Duodenal mucosa (tissue), 2 donors: ENCODE results near the gene NUP62.

ENCODE experiments used
- H3K27ac ChIP-seq: one replicate; pipeline ENCODE4 v1.7.0; 2013; ENCODE audit warnings: low read depth, low read length
- H3K27me3 ChIP-seq, 2 donors: one replicate each; pipeline ENCODE4 v1.7.0; 2013; ENCODE audit warnings: low read length in 2 of 2, control low read depth in 1 of 2; ENCODE audit not compliant: insufficient read depth in 2 of 2, control insufficient read depth in 1 of 2
- H3K36me3 ChIP-seq, 2 donors: one replicate each; pipeline ENCODE4 v1.7.0; 2013; ENCODE audit warnings: low read length in 2 of 2, control low read depth in 1 of 2; ENCODE audit not compliant: insufficient read depth in 2 of 2, control insufficient read depth in 1 of 2
- H3K4me1 ChIP-seq, 2 donors: one replicate each; pipeline ENCODE4 v1.7.0; 2013; ENCODE audit warnings: low read length in 2 of 2, control low read depth in 1 of 2; ENCODE audit not compliant: insufficient read depth in 2 of 2, control insufficient read depth in 1 of 2
- H3K4me3 ChIP-seq, 2 donors: one replicate each; pipeline ENCODE4 v1.7.0; 2013; ENCODE audit warnings: low read length in 2 of 2, low read depth in 1 of 2
- H3K9ac ChIP-seq, 2 donors: one replicate each; pipeline ENCODE4 v1.7.0; 2013; ENCODE audit warnings: low read length in 2 of 2, low read depth in 1 of 2
- H3K9me3 ChIP-seq, 2 donors: one replicate each; pipeline ENCODE4 v1.7.0; 2013; ENCODE audit warnings: low read length in 2 of 2, control low read depth in 1 of 2; ENCODE audit not compliant: control insufficient read depth in 1 of 2

Gene NUP62

DNA sequence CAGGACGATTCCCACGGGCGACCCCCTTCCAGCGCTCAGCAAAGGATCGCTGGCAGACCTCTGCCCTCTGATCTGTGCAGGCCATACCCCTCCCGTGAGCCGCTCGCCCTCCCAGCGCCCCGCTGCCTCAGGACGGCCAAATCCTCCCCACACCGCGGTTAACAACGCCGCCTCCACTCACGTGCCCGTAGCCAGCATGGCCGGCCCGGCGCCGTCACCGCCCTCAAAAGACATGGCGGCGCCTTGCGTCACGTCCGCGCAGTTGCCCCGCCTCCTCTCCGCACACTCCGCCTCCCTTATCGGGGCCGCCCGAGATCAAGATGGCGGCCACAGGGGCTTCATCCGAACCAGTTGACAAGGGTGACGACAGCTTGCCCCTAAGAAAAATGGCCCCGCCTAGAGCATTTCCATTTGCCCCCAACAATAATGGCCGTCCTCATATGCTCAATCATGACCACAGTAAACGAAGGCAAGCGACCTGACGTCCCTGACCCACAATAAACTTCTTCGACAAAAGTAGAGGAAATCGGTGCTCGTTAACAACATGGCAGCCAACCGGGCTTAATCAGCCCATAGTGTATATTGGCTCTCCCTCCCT lies 52.8 kb downstream of the NUP62 start:
- peaks cover 26 to 28% of the 10 kb centered on the region in 2 donors for H3K4me1 ChIP-seq
- peak overlapping the region; percentile 95 to 99 for H3K4me3 ChIP-seq
- peak overlapping the region; percentile 95 to 100 for H3K9ac ChIP-seq
- peaks cover 10 to 32% of the 10 kb centered on the region in 2 donors for H3K36me3 ChIP-seq
- peak overlapping the region; percentile 98 for H3K27ac ChIP-seq
- no peaks in the 10 kb centered on the region for H3K27me3 ChIP-seq
- H3K9me3 ChIP-seq: no peaks in the 10 kb centered on the region

GRCh38 chr19:49875857-49876421 lies 53.4 kb downstream of the NUP62 start:
- peaks cover 8 to 26% of the 10 kb centered on the region in 2 donors for H3K36me3 ChIP-seq
- peak overlapping the region; percentile 95 to 100 for H3K9ac ChIP-seq
- peak overlapping the region; percentile 98 for H3K27ac ChIP-seq
- peaks cover 27 to 31% of the 10 kb centered on the region in 2 donors for H3K4me1 ChIP-seq
- H3K9me3 ChIP-seq: no peaks in the 10 kb centered on the region
- H3K4me3 ChIP-seq: peak overlapping the region; percentile 95 to 99
- no peaks in the 10 kb centered on the region for H3K27me3 ChIP-seq

DNA sequence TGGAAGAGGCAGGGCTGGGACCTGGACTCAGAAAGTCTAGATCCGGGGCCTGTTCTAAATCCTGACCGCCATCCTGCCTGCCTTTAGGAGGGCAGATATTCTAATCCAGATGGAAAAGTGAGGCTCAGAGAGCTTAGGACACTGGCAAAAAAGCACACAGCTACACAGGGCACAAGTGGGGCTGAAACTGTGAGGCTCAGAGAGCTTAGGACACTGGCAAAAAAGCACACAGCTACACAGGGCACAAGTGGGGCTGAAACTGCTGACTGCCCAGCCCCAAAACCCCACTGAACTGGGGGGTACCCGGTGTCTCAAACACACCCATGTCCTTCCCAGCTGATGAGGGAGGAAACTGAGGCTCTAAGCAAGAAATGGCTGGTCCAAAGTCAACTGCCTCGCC lies 54.1 kb downstream of the NUP62 start:
- H3K36me3 ChIP-seq: peaks cover 2 to 18% of the 10 kb centered on the region in 2 donors
- no peaks in the 10 kb centered on the region for H3K27me3 ChIP-seq
- peak overlapping the region; percentile 95 to 100 for H3K9ac ChIP-seq
- H3K4me1 ChIP-seq: peaks cover 31 to 36% of the 10 kb centered on the region in 2 donors
- no peaks in the 10 kb centered on the region for H3K9me3 ChIP-seq
- H3K27ac ChIP-seq: no peak overlapping the region
- H3K4me3 ChIP-seq: peak overlapping the region; percentile 95 to 99

- H3K36me3 ChIP-seq: peaks cover 0 to 15% of the 10 kb centered on the region in 2 donors
- no peak overlapping the region for H3K4me3 ChIP-seq
- peak overlapping the region in 1 of 2 donors; percentile 95 for H3K9ac ChIP-seq
- no peaks in the 10 kb centered on the region for H3K27me3 ChIP-seq
- H3K27ac ChIP-seq: no peak overlapping the region
- H3K9me3 ChIP-seq: no peaks in the 10 kb centered on the region
- H3K4me1 ChIP-seq: peaks cover 31 to 37% of the 10 kb centered on the region in 2 donors
Observed at GRCh38 chr19:49874503-49875157, 54.7 kb downstream of the NUP62 start.

GRCh38 chr19:49873834-49874233 lies 55.5 kb downstream of the NUP62 start:
- Histone ChIP-seq H3K36me3 (peaks cover 0 to 10% of the 10 kb centered on the region in 2 donors), H3K27ac (no peak overlapping the region), H3K9ac (no peak overlapping the region), H3K4me1 (peaks cover 31 to 39% of the 10 kb centered on the region in 2 donors), H3K27me3 (no peaks in the 10 kb centered on the region), H3K9me3 (no peaks in the 10 kb centered on the region), H3K4me3 (no peak overlapping the region)

GRCh38 chr19:49873129-49873521 lies 56.2 kb downstream of the NUP62 start:
- Histone ChIP-seq H3K9ac (no peak overlapping the region), H3K27me3 (no peaks in the 10 kb centered on the region), H3K36me3 (peaks cover 0 to 5% of the 10 kb centered on the region in 2 donors), H3K4me1 (peaks cover 24 to 39% of the 10 kb centered on the region in 2 donors), H3K27ac (no peak overlapping the region), H3K9me3 (no peaks in the 10 kb centered on the region), H3K4me3 (no peak overlapping the region)

DNA sequence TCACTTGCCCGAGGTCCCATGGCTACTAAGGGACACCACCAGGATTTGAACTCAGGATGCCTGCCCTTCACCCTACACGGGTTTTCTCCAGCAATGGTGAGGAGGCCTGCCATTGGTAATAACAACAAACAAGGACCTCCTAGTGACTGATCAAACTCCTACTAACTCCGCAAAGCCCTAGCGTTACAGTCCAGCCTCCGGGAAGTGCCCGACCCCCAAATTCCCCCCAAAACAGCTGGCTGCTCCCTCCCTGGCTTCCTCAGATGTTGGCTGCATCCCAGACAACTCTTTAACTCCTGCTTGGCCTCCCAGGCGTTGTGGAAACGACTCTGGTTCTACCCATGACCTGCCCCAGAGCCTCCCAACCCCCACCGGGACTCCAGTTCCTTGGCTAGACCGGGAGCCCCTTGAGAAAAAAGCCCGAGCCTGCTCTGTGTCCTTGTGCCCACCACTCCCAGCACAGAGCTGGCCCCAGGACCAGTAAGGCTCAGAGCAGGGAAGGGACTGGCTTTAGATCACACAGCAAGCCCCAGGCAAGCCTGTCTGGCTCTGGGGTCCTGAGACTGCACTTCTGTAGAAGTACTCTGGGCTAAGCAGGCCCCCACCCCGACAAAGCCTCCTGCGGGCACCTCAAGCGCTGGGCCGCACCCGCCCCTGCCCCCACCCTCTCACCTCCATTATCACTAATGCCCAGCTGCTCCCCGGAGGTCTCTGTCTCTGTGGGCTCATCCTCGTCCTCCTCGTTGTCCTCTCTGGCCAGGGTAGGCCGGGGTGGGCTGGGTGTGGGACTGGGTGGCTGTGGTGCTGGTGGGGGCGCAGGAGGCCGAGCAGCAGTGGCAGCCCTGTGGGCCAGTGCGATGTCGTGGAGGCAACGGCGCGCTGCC lies 56.8 kb downstream of the NUP62 start:
- no peak overlapping the region for H3K4me3 ChIP-seq
- peaks cover 23 to 37% of the 10 kb centered on the region in 2 donors for H3K4me1 ChIP-seq
- H3K27ac ChIP-seq: no peak overlapping the region

DNA sequence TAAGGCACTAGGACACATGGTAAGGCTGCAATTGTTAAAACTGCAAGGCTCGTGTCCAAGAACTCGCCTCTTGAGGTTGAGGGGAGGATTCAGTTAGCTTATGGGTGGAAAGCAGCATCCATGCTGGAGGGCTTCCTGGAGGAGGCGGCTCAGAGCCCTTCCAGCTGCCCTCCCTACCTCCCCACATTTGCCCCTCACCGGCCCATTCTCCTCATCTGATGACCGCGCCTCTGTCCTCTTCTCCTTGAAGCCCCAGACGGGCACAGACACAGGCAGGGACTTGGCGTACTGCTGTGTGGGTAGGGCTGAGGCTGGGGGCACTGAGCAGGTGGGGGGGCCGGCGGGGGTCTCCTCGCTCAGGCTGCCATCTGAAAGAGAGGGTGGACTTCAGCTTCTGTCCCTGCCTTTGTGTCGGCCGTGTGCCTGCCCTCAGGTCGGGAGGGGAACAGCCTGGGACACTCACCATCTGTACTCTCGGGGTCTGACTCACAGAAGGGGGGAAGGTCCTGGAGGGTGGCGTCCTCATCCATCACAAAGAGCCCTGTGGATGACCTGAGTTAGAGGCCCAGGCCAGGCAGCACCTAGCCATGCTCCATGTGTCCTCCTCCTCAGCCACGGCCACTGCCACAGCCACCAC lies 57.8 kb downstream of the NUP62 start:
- Histone ChIP-seq H3K4me3 (no peak overlapping the region), H3K27ac (no peak overlapping the region), H3K4me1 (peaks cover 26 to 40% of the 10 kb centered on the region in 2 donors), H3K9me3 (no peaks in the 10 kb centered on the region), H3K27me3 (no peaks in the 10 kb centered on the region), H3K9ac (no peak overlapping the region), H3K36me3 (peaks cover 0 to 5% of the 10 kb centered on the region in 2 donors)

More for the DNA sequence above, 56.8 kb downstream of the NUP62 start:
- Histone ChIP-seq H3K9ac (no peak overlapping the region), H3K36me3 (peaks cover 0 to 5% of the 10 kb centered on the region in 2 donors), H3K27me3 (no peaks in the 10 kb centered on the region), H3K9me3 (no peaks in the 10 kb centered on the region)

GRCh38 chr19:49870309-49870901 lies 58.9 kb downstream of the NUP62 start:
- no peaks in the 10 kb centered on the region for H3K27me3 ChIP-seq
- H3K4me3 ChIP-seq: peak overlapping the region; percentile 86 to 92
- H3K9ac ChIP-seq: peak overlapping the region; percentile 89 to 98
- H3K4me1 ChIP-seq: peaks cover 33 to 43% of the 10 kb centered on the region in 2 donors
- peak overlapping the region; percentile 95 for H3K27ac ChIP-seq
- peaks cover 0 to 5% of the 10 kb centered on the region in 2 donors for H3K36me3 ChIP-seq
- H3K9me3 ChIP-seq: no peaks in the 10 kb centered on the region
